GM23248 (cell line): ENCODE measurements around the gene KAT2A. TPM values are rescaled to one million over a fixed set of nuclear protein-coding genes. Genes with fewer than 3 reads are reported as not detected.

Experiments
- DNase-seq: peaks from one replicate; pipeline ENCODE4 v3.0.0-alpha.2; 2015
- H2AFZ ChIP-seq: fragments of 200-600 bp; sonication (generic); 2 replicates; pipeline ENCODE4 v1.6.1; 2016; ENCODE audit warnings: antibody characterized with exemption
- H3F3A ChIP-seq: fragments of 200-600 bp; sonication (generic); 2 replicates; pipeline ENCODE4 v1.6.1; 2016; ENCODE audit warnings: mild to moderate bottlenecking, antibody characterized with exemption, mixed run types; ENCODE audit not compliant: insufficient read depth
- H3K27ac ChIP-seq: fragments of 200-600 bp; sonication (generic); 2 replicates; pipeline ENCODE4 v1.5.1; 2016; ENCODE audit warnings: mild to moderate bottlenecking
- H3K27me3 ChIP-seq: fragments of 200-600 bp; sonication (generic); replicated peaks from 2 replicates; pipeline ENCODE4 v1.6.1; 2016; ENCODE audit warnings: mild to moderate bottlenecking; ENCODE audit not compliant: insufficient read depth
- H3K36me3 ChIP-seq: fragments of 200-600 bp; sonication (generic); 2 replicates; pipeline ENCODE4 v1.6.1; 2016; ENCODE audit warnings: low read depth, mild to moderate bottlenecking
- H3K4me1 ChIP-seq: fragments of 200-600 bp; sonication (generic); 2 replicates; pipeline ENCODE4 v1.6.1; 2016; ENCODE audit warnings: mild to moderate bottlenecking; ENCODE audit not compliant: insufficient read depth
- H3K4me2 ChIP-seq: fragments of 200-600 bp; sonication (generic); one replicate; pipeline ENCODE4 v1.6.1; 2016; ENCODE audit warnings: mild to moderate bottlenecking; ENCODE audit not compliant: unreplicated experiment
- H3K4me3 ChIP-seq: fragments of 200-600 bp; sonication (generic); 2 replicates; pipeline ENCODE4 v1.5.1; 2016; ENCODE audit warnings: mild to moderate bottlenecking
- H3K79me2 ChIP-seq: fragments of 200-600 bp; sonication (generic); 2 replicates; pipeline ENCODE4 v1.6.1; 2016; ENCODE audit warnings: mild to moderate bottlenecking; ENCODE audit not compliant: insufficient read depth
- H3K9ac ChIP-seq: fragments of 200-600 bp; sonication (generic); 2 replicates; pipeline ENCODE4 v1.6.1; 2016; ENCODE audit warnings: mild to moderate bottlenecking
- H3K9me2 ChIP-seq: fragments of 200-600 bp; sonication (generic); 2 replicates; pipeline ENCODE4 v1.6.1; 2016; ENCODE audit warnings: mixed run types, mild to moderate bottlenecking, moderate library complexity; ENCODE audit not compliant: insufficient read depth
- H3K9me3 ChIP-seq: fragments of 200-600 bp; sonication (generic); one replicate; pipeline ENCODE4 v1.6.1; 2017; ENCODE audit warnings: low read depth
- H4K20me1 ChIP-seq: fragments of 200-600 bp; sonication (generic); 2 replicates; pipeline ENCODE4 v1.6.0; 2016; ENCODE audit not compliant: insufficient read depth
- EZH2 ChIP-seq: fragments of 200-600 bp; sonication (generic); IDR thresholded peaks from 2 replicates; pipeline ENCODE4 v1.6.1; 2018; ENCODE audit warnings: antibody characterized with exemption, mild to moderate bottlenecking; ENCODE audit not compliant: insufficient read depth, poor library complexity, severe bottlenecking
- EZH2phosphoT487 ChIP-seq: fragments of 200-600 bp; sonication (generic); IDR thresholded peaks from 2 replicates; pipeline ENCODE4 v1.6.1; 2018; ENCODE audit warnings: antibody characterized with exemption, moderate library complexity, mild to moderate bottlenecking, low read depth; ENCODE audit not compliant: insufficient read depth
- WGBS, 2 experiments: methylation state at CpG; one replicate each; pipeline ENCODE4 v1.1.6; 2015 to 2017; ENCODE audit warnings: low lambda C conversion rate in 2 of 2, low coverage in 1 of 2; ENCODE audit errors: missing lambda C conversion rate in 2 of 2; 5-methylcytosine and 5-hydroxymethylcytosine counted together
- in situ Hi-C: fragments of 300-500 bp; cut with MboI; formaldehyde crosslinking; loops from 2 replicates; pipeline ENCODE4 v1.15.0; 2020
- polyA plus RNA-seq: library from polyadenylated mRNA; unstranded; fragments of >200 nt; fragmentation: Nextera tagmentation; extraction: Ambion mirVana; gene quantifications from 2 replicates; pipeline ENCODE4 v1.2.1, GENCODE V29; 2016
- total RNA-seq: library from RNA; depleted of rRNA; stranded (reverse); fragments of >200 nt; shearing (Covaris generic); gene quantifications from 2 replicates; pipeline ENCODE4 v1.2.3, GENCODE V29; 2014

The KAT2A gene
- total and polyA plus RNA-seq, 2 experiments from 2014 or later, result 7.2 to 13.9 TPM

GRCh38 chr17:42075789-42076188 is 45.4 kb downstream of the KAT2A start:
- Histone ChIP-seq H3K36me3 (no peaks in the 10 kb centered on the region), H3K9me3 (no peaks in the 10 kb centered on the region), H2AFZ (no peak overlapping the region), H4K20me1 (no peaks in the 10 kb centered on the region), H3K9me2 (no peaks in the 10 kb centered on the region), H3K27ac (no peak overlapping the region), H3K4me2 (no peak overlapping the region), H3K4me3 (no peak overlapping the region), H3K79me2 (no peaks in the 10 kb centered on the region), H3K27me3 (peaks cover 16% of the 10 kb centered on the region), H3F3A (no peaks in the 10 kb centered on the region), H3K4me1 (0 out of 2 replicates have a peak, but pooled peaks cover 4% of the 10 kb centered on the region), H3K9ac (no peak overlapping the region)
- no peak for DNase-seq
- 53 to 58% methylated on average over 6 of the region's 6 CpGs for WGBS, 2 experiments
- TF ChIP-seq EZH2 (no peak), EZH2phosphoT487 (no peak)
- in situ Hi-C loops, result no loop called here

GRCh38 chr17:42072323-42073187 is 48.6 kb downstream of the KAT2A start:
- no peak overlapping the region for H3K27ac ChIP-seq
- peak overlapping the region; percentile 42 for H3K4me3 ChIP-seq
- H3K36me3 ChIP-seq, result no peaks in the 10 kb centered on the region
- peak overlapping the region; percentile 18 for H3K4me2 ChIP-seq
- peak; percentile 34 for DNase-seq
- no peak overlapping the region for H3K9ac ChIP-seq
- H3K9me3 ChIP-seq, result no peaks in the 10 kb centered on the region
- 0 out of 2 replicates have a peak, but pooled peaks cover 4% of the 10 kb centered on the region for H3K4me1 ChIP-seq
- TF ChIP-seq EZH2phosphoT487, result no peak
- TF ChIP-seq EZH2, result peak; percentile 67
- no peaks in the 10 kb centered on the region for H3F3A ChIP-seq
- no peaks in the 10 kb centered on the region for H4K20me1 ChIP-seq
- no peaks in the 10 kb centered on the region for H3K9me2 ChIP-seq
- in situ Hi-C loops, result no loop called here
- peak overlapping the region; percentile 57 for H2AFZ ChIP-seq
- peaks cover 16% of the 10 kb centered on the region for H3K27me3 ChIP-seq
- WGBS, 2 experiments, result 17 to 19% methylated on average over 42 to 53 of the region's 67 CpGs
- no peaks in the 10 kb centered on the region for H3K79me2 ChIP-seq

- WGBS, 2 experiments, result 8 to 10% methylated on average over 3 of the region's 3 CpGs
- no peak for TF ChIP-seq EZH2phosphoT487
- no peak for TF ChIP-seq EZH2
Measured at GRCh38 chr17:42071810-42072209, 49.4 kb downstream of the KAT2A start.

DNA sequence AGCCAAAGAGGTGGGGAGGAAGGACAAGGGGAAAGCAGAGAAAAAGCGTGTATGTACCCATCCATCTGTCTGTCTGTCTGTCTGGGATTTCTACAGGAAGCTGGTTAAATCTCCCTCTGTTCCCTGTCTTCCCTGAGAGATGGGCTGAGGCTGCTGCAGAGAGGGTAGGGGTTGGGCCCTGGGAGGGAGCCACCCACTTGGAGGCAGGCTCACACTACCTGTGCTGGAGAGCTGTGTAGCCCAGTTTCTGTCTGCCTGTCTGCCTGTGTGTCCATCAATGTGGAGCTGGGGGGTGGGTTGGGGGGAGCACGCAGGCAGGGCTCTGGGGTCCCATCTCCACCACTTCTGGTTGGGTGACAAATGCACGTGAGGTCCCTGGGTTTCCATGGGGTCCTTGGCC is 52.2 kb downstream of the KAT2A start:
- DNase-seq, result no peak
- no peak overlapping the region for H3K4me3 ChIP-seq
- H3K9me2 ChIP-seq, result no peaks in the 10 kb centered on the region
- in situ Hi-C loops, result no loop called here
- H3K36me3 ChIP-seq, result no peaks in the 10 kb centered on the region
- H3K27me3 ChIP-seq, result peaks cover 16% of the 10 kb centered on the region
- 86 to 96% methylated on average over 2 to 3 of the region's 3 CpGs for WGBS, 2 experiments
- H3K4me2 ChIP-seq, result no peak overlapping the region
- H3K27ac ChIP-seq, result no peak overlapping the region
- TF ChIP-seq EZH2phosphoT487 (no peak), EZH2 (no peak)
- no peaks in the 10 kb centered on the region for H3K9me3 ChIP-seq
- H3K9ac ChIP-seq, result no peak overlapping the region
- no peak overlapping the region for H2AFZ ChIP-seq
- no peaks in the 10 kb centered on the region for H3K79me2 ChIP-seq
- H3F3A ChIP-seq, result no peaks in the 10 kb centered on the region
- no peaks in the 10 kb centered on the region for H4K20me1 ChIP-seq
- 0 out of 2 replicates have a peak, but pooled peaks cover 4% of the 10 kb centered on the region for H3K4me1 ChIP-seq

More at GRCh38 chr17:42071810-42072209, 49.4 kb downstream of the KAT2A start:
- Histone ChIP-seq H3F3A (no peaks in the 10 kb centered on the region), H3K4me2 (no peak overlapping the region), H3K9me2 (no peaks in the 10 kb centered on the region), H3K9me3 (no peaks in the 10 kb centered on the region), H4K20me1 (no peaks in the 10 kb centered on the region), H3K36me3 (no peaks in the 10 kb centered on the region), H3K27me3 (peaks cover 16% of the 10 kb centered on the region), H3K4me3 (peak overlapping the region; percentile 42; the same call in 1 of the 2 replicates), H3K4me1 (0 out of 2 replicates have a peak, but pooled peaks cover 4% of the 10 kb centered on the region), H2AFZ (peak overlapping the region; percentile 57), H3K79me2 (no peaks in the 10 kb centered on the region), H3K27ac (no peak overlapping the region), H3K9ac (no peak overlapping the region)
- in situ Hi-C loops, result no loop called here
- DNase-seq, result no peak
